ENCODE measurements around the gene CITED2.
"Not testable (repeated sequence)": the region's sequence is repeated elsewhere in the genome, so short reads cannot be mapped to it uniquely, and the experiment has no call there.

The CITED2 gene, protein sequence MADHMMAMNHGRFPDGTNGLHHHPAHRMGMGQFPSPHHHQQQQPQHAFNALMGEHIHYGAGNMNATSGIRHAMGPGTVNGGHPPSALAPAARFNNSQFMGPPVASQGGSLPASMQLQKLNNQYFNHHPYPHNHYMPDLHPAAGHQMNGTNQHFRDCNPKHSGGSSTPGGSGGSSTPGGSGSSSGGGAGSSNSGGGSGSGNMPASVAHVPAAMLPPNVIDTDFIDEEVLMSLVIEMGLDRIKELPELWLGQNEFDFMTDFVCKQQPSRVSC

GRCh38 chr6:139374357-139375225, at the start of gene CITED2:
Gene CITED2 (minus strand): TSS chr6:139374648. CDS start chr6:139373944, 704 bp downstream.
- peak; percentile 96 for DNase-seq

GRCh38 chr6:139423037-139423703, 48.7 kb upstream of the CITED2 start:
- DNase-seq, result peak; percentile 42

DNA sequence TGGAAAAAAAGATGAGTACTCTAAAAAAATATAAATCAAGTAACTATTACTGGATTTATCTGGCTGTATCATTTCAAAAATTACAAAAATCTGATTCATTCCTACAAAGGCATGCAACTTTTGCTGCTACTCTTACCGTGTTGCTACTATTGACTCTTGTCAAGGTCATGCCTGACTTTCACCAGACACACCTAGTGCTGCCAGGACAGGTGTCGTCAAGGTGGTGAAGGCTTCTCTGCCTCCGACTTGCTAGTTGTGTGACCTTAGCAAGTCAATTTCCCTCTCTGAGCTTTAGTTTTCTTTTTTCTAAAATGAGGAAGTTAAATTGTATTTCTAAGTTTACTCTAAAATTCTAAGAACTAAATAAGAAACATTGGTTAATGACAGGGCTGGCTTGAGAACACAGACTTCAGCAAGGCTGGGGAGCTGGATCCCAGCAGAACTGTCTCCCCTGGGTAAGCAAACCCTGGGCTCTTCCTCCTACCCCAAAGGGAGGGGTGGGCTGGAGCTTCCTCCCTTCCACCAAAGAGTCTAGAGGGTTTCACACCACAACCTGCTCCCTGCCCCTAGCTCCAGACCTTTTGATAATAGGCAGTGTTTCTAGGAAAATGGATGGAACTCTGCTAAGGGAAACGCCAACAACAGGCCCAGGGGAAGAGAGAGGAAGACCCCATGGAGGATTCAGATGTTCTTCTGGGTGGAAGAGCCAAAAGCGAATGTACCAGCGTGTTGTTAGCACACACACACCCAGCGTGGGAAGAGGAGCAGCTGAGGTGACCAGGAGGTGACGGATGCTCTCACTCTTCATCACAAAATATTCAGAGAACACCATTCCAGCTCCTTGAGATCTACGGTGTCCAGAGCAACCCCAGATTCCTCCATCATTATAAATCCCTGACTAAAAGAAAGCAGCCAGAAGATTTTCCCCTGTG, 47.9 kb upstream of the CITED2 start:
- peak; percentile 40 for DNase-seq

DNA sequence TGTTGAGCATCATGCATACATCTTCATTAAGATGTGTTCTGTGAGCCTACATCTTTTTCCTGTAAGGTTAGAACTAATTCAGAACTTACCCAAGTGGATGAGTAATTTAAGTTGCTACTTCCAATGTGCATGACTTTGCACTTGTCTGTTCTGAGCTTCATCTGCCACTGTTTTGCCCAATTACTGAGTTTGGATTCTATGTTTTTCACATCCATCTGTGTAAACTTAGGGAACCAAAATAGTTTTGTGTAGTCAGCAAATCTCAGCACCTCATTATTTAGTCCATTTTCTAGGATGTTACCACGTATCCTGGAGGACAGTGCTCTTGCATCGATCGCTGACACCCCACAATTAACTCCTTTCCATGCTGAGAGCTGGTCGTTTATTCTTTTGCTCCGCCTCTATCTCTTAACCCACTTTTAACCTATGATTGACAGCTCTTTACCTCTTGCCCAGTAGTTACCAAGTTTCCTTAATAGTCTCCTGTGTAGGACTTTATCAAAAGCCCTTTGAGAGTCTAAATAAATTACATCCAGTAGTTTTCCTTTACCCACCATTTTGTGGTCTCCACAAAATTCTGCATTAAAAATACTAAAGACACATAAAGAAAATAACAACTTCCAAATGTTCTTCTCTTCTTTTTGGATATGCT, 44.2 kb upstream of the CITED2 start:
- no peak for DNase-seq

GRCh38 chr6:139416146-139416545, 41.7 kb upstream of the CITED2 start:
- no peak for DNase-seq

DNA sequence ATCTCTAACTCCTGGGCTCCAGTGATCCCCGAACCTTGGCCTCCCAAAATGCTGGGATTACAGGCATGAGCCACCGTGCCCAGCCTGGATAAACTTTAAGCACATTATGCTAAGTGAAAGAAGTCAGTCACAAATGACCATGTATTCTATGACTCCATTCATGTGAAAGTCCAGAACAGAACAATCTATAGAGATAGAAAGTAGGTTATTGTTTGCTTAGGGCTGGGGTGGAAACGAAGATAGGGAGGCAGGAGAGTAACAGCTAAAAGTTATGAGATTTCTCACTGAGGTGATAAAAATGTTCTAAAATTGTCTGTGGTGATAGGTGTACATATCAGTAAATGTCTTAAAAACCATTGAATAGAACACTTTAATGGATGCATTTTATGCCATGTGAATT, 40.9 kb upstream of the CITED2 start:
- no peak for DNase-seq

GRCh38 chr6:139412103-139412502, 37.7 kb upstream of the CITED2 start:
- not testable (repeated sequence) for DNase-seq

GRCh38 chr6:139409026-139409425, 34.6 kb upstream of the CITED2 start:
- DNase-seq, result no peak

GRCh38 chr6:139407718-139408222, 33.3 kb upstream of the CITED2 start:
- DNase-seq, result no peak

GRCh38 chr6:139406577-139407343, 32.3 kb upstream of the CITED2 start:
- DNase-seq, result no peak

DNA sequence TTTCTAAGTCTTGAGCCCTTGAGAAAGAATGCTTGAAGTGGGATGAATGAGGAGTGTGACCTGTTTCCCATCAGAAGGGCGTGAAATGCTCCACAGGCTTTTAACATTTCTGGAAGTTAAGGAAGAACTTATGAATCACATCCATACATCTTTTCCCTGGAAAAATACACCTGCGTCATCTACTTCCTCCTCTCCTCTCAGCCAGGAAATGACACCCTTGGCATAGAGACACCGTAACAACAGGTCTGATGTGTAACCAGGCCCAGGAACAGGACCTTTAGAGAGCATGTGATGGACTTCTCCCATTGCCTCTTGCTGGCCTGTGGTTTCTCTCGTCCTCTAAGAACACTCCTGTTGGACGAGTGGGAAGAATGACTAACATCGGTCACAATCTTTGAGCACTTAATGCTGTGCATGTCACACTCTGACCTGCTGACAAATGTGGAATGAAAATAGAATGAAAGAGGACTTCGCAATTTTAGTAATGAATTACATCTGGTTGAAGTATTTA, 28.5 kb upstream of the CITED2 start:
- peak; percentile 83 for DNase-seq

DNA sequence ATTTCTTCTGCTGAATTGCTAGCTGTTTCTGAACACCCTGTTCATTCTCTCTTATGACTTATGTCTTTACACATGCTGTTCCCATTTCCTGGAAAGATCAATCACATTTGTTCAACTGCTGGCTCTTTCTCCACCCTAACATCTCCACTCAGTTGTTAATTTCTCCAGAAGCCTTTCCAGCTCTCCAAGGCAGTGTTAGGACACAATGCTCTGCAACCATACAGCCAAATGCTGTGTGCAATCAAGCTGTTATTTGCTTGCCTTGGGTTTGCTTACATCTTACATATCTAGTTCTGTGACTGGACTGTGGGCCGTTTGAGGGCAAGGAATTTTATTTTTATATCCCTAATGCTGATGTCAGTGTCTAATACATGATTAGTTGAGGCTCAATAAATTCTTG, 24.2 kb upstream of the CITED2 start:
- DNase-seq, result no peak

GRCh38 chr6:139395891-139396301, 21.4 kb upstream of the CITED2 start:
- peak; percentile 24 for DNase-seq

DNA sequence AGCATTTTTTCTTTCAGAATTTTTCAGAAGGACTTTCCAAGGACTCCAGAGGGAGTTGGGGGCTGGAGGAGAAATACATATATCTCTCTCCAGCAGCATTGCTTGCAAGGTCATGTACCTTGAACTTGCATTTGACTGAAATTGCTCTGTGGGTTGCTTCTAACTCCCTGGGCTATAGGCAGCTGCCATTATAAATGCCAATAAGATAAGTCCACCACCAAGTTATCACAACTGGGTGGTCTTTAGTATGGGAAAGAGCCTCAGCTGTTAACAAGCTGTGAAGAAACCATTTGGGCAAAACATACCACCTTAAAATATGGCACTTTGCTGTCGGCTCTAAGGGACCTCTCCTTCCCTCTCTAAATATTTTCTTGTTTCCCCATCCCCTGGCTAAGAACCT, 20.9 kb upstream of the CITED2 start:
- no peak for DNase-seq

- no peak for DNase-seq
Measured at GRCh38 chr6:139394027-139394649, 19.7 kb upstream of the CITED2 start.

DNA sequence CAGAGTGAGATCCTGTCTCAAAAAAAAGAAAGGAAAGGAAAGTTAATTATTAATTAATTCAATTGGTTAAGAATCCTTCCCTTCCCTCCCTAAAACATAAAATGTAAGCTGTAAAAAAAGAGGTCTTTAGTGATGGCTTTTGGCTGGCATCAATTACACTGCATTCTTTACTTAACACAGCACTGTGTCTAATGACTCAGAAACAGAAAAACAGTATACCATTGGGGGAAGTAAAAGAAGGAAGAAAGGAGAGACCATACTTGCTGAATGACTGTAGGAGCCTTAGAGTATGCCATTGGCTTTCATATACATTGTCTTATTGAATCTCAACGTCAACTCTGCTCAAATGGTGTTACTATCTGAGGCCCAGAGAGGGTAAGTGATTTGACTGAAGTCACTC, 18.3 kb upstream of the CITED2 start:
- DNase-seq, result peak; percentile 78

GRCh38 chr6:139391709-139392108, 17.3 kb upstream of the CITED2 start:
- DNase-seq, result no peak

GRCh38 chr6:139390447-139390846, 16.0 kb upstream of the CITED2 start:
- DNase-seq, result no peak

GRCh38 chr6:139388384-139388783, 13.9 kb upstream of the CITED2 start:
- DNase-seq, result no peak

- DNase-seq, result no peak
Measured at GRCh38 chr6:139386404-139386803, 12.0 kb upstream of the CITED2 start.
